IPS-NIHi7 (cell line): Measurements from ENCODE around the gene PPM1M.

ENCODE experiments used
- DNase-seq: peaks from one replicate; pipeline ENCODE4 v3.0.0; 2012; ENCODE audit warnings: mixed read lengths; ENCODE audit errors: extremely low spot score

The PPM1M gene

DNA sequence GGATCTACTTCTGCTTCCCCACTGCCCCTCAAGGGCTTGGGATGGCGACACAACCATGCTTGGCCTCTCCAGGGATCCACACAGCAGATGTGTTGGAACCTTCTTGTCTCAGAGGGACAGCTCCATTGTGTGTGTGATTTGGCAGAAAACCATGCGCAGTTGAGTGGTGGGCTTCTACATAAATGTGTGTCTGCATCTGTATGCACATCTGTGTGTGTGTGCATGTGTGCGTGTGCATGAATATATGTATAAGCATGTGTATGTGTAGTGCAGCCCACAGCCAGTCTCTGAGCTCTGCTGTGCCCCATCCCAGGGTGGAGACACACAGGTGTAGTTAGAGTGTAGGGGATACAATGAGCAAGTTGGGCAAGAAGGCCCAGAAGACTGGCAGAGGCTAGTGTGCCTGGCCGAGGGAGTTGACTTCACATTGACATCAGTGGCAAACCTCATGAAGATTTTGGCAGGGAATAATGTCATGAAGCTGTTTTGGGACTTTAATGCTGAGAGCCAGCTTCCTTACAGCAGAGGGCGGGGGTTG, 50.2 kb downstream of the PPM1M start:
- DNase-seq, result no peak

GRCh38 chr3:52297242-52298148, 51.9 kb downstream of the PPM1M start:
- DNase-seq, result no peak

- DNase-seq, result peak; percentile 55
These were observed 52.9 kb downstream of the PPM1M start for GRCh38 chr3:52298149-52299098.

GRCh38 chr3:52299247-52299878, 53.8 kb downstream of the PPM1M start:
- DNase-seq, result no peak
